Femur (tissue), 1 donor: Measurements from ENCODE around the gene AUTS2.
"Not testable (repeated sequence)": the region's sequence is repeated elsewhere in the genome, so short reads cannot be mapped to it uniquely, and the experiment has no call there.

Experiments used
- DNase-seq: peaks from one replicate; pipeline ENCODE4 v3.0.0-alpha.2; 2017

Gene AUTS2

DNA sequence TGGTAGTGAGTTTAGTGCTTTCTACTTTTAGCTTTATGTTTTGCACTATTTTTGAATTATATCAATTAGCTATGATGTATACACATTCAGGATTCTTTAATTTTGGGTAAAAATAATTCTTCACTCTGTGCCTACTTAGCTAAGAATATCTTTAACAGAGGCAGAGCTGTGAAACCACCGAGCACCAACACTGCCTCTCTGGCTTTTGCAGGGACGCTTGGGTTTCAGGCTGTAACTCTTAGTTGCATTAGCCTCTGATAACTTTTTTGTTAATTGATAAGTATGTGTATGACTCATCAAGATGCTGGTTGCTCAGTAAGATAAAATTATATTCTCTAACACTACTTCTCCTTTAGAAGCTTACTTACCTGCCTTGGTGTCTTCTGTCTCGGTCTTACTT, 738.3 kb downstream of the AUTS2 start:
- DNase-seq, result no peak

GRCh38 chr7:70338015-70338414, 739.7 kb downstream of the AUTS2 start:
- DNase-seq, result no peak

DNA sequence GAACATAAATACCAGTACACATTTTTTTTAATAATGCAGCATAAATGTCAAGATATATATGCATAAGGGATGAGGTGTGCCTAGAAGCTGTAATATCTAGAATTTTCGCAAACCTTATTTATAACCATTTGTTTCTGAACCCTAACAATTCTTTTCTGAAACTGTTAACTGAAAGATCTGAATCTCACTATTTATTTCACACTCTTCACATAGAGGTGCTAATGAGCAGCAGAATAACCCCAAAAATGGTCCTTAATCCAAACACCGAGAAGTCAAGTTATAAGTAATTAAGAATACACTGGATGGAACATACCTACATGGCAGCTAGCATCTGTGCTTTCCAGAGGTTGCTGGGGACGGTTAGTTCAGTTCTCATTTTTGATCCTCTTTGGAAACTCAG, 742.0 kb downstream of the AUTS2 start:
- DNase-seq, result no peak

GRCh38 chr7:70341446-70341845, 743.2 kb downstream of the AUTS2 start:
- no peak for DNase-seq

GRCh38 chr7:70343519-70343918, 745.2 kb downstream of the AUTS2 start:
- no peak for DNase-seq

DNA sequence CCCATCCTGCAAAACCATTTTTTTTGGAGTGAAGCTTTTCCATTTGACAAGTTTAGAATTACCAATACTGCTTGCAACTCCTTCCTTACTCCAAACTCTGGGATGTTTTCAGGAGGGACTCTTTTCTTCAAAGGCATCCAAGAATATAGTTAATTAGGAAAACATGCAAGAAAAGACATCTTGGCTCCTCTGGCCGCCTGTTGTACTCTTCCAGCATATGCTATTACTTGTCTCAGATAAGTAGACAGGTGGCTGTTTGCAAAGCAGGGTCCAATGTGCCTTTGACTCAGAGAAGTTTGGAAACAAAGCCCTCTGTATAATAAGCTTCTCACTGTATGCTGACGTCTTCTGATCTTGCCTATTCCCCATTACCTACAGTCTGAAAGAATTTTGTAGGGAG, 746.5 kb downstream of the AUTS2 start:
- DNase-seq, result no peak

- DNase-seq, result no peak
Observed at GRCh38 chr7:70346844-70347462, 748.7 kb downstream of the AUTS2 start.

- DNase-seq, result no peak
Observed at GRCh38 chr7:70347463-70348254, 749.4 kb downstream of the AUTS2 start.

DNA sequence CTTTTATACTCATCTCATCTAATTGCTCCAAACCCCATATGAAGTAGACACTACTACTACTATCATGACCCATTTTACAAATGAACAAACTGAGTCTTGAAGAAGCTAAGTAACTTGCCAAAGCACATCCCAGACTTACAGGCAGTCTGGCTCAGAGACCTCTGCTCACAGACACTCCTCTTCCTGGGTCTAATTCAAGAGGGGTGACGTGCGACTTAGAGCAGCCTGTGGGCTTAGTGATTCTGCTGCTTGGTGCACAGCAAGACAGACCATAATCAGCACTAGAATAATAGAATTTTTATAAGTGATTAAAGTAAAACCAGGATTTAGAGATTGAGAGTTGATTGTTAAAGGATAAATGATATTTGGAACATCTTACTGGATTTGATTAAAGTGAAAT, 750.8 kb downstream of the AUTS2 start:
- no peak for DNase-seq

DNA sequence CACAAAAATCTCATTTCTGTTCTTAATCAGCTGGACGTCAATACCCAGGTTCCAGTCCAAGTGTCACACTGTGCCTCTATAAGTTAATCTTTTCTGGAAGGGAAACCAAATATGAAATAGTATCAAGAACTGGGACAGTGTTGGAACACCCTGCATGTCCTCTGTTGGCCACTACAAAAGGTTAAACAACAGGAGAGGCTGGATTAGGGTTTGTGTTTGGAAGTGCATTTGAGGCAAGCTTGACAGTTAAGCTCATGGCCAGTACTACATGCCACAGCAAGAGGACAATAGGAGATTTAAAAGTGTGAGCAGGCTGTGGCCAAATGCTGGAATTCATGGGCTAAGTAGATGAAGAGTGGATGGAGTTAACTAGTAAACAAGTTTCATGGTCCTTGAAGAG, 751.5 kb downstream of the AUTS2 start:
- DNase-seq, result no peak

- no peak for DNase-seq
Observed at GRCh38 chr7:70352088-70352487, 753.8 kb downstream of the AUTS2 start.

DNA sequence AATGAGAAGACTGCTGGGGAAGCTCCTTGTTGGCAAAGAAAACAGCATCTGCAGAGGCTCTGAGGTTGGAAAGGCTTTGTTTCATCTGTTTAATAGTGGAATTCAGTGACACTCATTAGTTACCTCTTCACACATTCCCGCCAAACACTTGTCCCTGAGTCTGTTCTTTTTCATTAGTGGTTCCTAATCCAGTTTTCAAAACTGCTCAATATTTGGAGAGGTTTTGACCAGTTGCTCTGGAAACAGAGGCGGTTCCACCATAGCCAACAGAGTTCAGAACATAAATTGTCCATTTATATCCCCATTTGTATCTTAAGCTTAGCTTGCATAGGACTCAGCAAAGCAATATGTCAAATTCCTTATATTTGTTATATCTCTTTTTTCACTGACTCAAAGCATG, 754.6 kb downstream of the AUTS2 start:
- no peak for DNase-seq

- no peak for DNase-seq
Observed at GRCh38 chr7:70353330-70353945, 755.2 kb downstream of the AUTS2 start.

DNA sequence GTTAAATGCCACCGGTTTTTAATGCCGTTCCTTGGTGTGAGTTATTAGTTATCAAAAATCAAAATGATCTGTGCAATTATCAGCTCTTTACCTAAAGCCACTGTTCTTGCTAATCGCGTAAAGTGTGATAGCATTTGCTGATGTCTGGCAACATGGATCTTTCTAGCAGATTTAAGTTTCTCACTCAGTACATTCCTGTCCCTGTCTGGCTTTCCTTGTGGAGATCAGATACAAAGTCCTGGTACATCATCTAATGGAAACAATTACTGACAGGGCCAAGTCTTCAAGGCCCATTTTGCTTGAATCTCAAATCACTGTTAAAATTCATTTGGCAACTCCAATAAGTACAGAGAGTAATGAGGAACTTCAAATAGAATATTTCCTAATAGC, 755.7 kb downstream of the AUTS2 start:
- no peak for DNase-seq

GRCh38 chr7:70354409-70355169, 756.3 kb downstream of the AUTS2 start:
- DNase-seq, result no peak

DNA sequence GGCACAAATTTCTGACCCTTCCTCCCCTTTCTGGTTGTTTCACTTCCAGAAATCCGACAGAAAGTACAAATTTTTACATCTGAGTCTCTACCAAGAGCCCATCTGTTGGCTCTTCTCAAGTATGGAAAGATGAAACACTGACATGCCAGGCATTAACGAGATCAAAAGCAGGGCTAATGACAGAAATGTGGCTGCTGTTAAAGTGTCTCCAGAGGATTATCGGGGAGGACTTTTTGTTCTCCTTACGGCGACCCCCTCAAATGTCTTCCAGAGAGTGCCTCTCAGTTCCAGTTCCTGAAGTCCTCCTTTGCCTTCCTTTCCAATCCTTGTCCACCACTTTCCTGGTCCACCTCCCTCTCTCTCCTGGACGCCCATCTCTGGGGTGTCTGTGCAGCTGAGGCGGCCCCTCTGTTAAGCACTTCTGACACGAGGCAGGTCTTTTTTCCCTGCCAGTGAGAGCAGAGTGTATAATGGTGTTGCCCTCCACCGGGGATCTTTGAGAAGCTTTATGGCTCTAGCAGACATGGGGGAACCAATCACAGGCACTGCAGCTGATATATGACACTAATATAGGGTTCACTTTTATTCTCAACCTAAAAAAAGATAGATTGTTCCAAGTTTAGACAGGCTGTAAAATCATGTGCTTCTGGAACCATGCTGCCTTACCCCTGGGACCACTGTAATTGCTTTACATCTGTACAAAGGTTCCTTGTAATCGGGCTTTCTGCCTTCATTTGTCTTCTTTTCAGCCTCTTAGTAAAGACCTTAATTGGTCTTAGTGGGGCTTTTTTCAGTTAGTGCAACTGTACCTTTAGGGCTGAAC, 757.1 kb downstream of the AUTS2 start:
- peak; percentile 36 for DNase-seq

DNA sequence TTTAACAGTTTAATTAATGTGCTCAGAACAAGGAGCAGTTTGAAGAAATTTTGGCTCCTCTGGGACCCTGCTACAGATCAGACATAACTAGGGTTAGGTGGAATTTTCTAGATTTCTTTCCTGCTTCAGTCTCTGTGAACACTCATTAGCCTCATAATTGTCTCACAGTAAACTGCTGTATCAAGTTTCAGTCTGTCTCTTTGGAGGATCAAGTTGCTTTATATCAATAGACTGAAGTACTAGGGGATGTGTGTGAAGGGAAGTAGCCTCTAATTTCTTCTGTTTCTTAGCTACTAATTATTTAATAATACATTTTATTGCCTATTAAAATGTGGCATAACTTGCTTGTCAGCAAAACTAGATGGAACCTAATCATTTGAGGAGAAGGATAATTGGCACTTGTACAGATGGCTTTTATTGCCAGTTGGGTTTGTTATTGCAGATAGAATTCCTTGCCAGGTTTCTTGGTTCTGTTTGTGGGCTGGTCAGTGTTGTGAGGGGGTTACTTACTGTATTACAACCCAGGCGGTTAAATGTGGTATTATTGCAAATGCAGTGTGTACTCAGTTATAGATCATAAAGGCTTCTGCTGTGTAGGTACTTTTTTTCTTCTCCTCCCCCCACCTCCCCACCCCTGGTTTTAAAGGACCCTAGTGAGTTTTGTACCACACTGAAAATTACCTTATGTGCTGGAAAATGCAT, 758.0 kb downstream of the AUTS2 start:
- DNase-seq, result peak; percentile 57

DNA sequence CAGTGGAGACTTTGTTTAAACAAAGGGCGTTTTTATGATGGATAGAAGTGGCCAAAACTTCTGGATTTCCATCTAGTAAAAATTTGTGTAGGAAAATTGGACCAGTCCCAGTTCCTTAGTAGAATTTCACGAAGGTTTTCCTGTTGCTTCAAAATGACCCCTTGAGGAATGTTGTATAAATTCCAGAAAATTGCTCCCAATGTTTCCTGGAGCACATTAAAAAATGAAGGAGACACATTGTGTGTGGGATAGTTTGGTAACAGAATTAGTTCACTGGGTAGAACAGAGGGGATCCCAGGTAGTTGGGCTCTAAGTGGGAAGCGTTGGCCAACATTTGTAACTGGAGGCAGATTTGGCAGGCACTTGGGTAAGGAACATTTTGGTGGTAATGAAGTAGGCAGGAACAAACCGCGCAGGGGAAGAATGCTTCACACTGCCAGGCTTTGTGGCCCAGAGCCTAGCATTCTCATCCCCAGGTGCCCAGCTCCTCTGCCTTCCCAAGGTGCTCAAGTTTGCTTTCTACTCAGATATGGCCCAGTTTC, 758.6 kb downstream of the AUTS2 start:
- peak; percentile 75 for DNase-seq

DNA sequence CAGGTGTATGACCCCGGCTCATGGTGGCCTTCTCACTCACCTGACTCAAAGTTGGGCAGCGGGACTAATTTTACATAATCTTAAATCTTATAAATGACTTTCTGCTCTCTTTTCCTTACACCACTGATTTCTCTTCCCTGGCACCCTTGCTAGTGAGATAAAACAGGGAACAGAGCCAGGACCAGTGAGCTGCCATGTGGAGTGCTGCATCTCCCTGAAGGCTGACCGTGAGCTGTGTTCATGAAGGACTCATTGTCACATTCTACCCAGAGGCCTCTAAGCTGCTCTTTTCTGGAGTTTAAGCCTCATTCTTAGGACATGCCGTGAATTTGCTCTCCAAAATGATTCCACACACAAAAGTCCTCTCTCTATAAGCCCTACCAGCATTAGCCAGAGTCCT, 762.3 kb downstream of the AUTS2 start:
- no peak for DNase-seq

DNA sequence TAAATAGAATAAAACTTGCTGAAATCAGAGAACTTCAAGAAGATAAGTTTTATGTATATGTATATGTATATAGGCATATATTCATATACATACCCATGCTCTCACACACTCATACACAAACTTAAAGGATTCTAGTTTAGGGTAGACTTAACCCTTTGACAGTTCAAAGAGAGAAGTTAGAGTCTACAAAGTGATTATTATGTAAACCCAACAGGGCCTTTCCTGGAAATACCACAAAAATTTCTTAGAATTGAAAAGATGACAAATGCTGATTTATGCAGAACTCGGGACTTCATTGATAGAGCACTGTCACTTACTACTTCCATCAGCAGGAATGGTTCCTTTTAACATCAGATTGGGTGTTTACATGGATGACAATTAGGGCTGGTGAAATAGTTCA, 763.5 kb downstream of the AUTS2 start:
- DNase-seq, result no peak

DNA sequence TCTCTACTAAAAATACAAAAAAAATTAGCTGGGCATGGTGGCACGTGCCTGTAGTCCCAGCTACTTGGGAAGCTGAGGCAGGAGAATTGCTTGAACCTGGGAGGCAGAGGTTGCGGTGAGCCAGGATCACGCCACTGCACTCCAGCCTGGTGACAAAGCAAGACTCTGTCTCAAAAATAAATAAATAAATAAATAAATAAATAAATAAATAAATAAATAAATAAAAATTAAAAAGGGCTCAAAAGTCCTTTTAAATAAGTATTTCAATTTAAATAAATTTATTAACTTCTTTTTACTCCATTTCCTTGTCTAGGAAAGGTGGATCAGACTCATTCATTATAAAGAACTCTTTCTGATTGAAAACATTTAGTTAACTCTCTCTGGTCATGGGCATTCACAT, 766.1 kb downstream of the AUTS2 start:
- DNase-seq, result not testable (repeated sequence)

DNA sequence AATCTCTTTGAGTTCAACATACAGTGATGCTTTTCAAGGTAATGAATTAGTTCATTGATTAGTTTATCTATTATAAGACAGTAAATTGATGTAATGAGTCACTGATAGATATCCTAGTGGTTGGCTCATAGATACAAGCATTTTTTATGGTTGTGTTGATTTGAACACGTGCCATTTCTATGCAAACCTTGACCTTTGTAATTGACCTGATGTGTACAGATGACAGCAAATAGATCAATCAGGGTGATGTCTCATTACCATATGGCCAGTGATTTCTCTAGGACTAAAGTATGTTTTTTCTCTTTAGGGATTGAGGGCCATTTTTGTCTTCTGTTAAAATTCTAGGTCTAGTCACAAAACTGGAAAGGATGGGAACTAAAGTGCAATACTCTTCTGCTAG, 773.4 kb downstream of the AUTS2 start:
- no peak for DNase-seq
